Body of pancreas (tissue), 4 donors: ENCODE data around the gene TMEM234. TPM values are rescaled to one million over a fixed set of nuclear protein-coding genes. Genes with fewer than 3 reads are reported as not detected.

Experiments
- ATAC-seq: fragments of 150-250 bp; one replicate; pipeline ENCODE4 v1.9.1; 2016
- DNase-seq, 4 donors: peaks; one replicate each; pipeline ENCODE4 v3.0.0-alpha.2; 2019
- H3K27ac ChIP-seq, 4 donors: fragments of 200-600 bp; sonication (generic); 1 replicate in 3 of 4; 2 replicates in 1 of 4; pipeline versions ENCODE4 v1.5.1 to v1.6.1; 2016 to 2019; ENCODE audit warnings: mild to moderate bottlenecking in 1 of 4, mixed read lengths in 1 of 4, moderate library complexity in 1 of 4
- H3K27me3 ChIP-seq, 2 donors: fragments of 200-600 bp; sonication (generic); one replicate each; pipeline ENCODE4 v1.6.0; 2016; ENCODE audit warnings: mild to moderate bottlenecking in 1 of 2
- H3K36me3 ChIP-seq, 2 donors: fragments of 200-600 bp; sonication (generic); replicated peaks in 1 of 2; 2 replicates each; pipeline ENCODE4 v1.5.1; 2016; ENCODE audit warnings: low read depth in 2 of 2; ENCODE audit not compliant: insufficient read depth in 1 of 2
- H3K4me1 ChIP-seq: fragments of 200-600 bp; sonication (generic); one replicate; pipeline ENCODE4 v1.6.0; 2016
- H3K4me3 ChIP-seq, 2 donors: fragments of 200-600 bp; sonication (generic); 1 replicate in 1 of 2; 2 replicates in 1 of 2; pipeline ENCODE4 v1.5.1; 2016 to 2019
- H3K9me3 ChIP-seq, 3 donors: fragments of 200-600 bp; sonication (generic); 1 replicate in 2 of 3; 2 replicates in 1 of 3; pipeline ENCODE4 v1.5.1; 2016
- CTCF ChIP-seq, 7 experiments: fragments of 450-650 bp in 4 of 7; fragments of 200-600 bp in 3 of 7; sonication (generic) in 3 of 7; IDR thresholded peaks; one replicate each; pipeline ENCODE4 v1.5.1; 2016 to 2019; ENCODE audit warnings: antibody characterized with exemption in 7 of 7
- POLR2A ChIP-seq, 3 donors: fragments of 450-650 bp; IDR thresholded peaks; one replicate each; pipeline ENCODE4 v1.6.1; 2016; ENCODE audit warnings: antibody characterized with exemption in 3 of 3, mild to moderate bottlenecking in 2 of 3
- WGBS, 2 donors: methylation state at CpG; one replicate each; pipeline ENCODE4 v1.1.5; 2017; 5-methylcytosine and 5-hydroxymethylcytosine counted together
- intact Hi-C: fragments of 100-400 bp; cut with DNase I; formaldehyde crosslinking; loops from one replicate; pipeline ENCODE4 v1.15.1; 2023
- total RNA-seq, 2 donors: library from RNA; depleted of rRNA; stranded (reverse); fragments of >200 nt; gene quantifications; one replicate each; pipeline ENCODE4 v1.1.0, GENCODE V29; 2016

TMEM234 gene
- total RNA-seq, 2 donors from 2014 or later: 16.3 to 20.8 TPM

GRCh38 chr1:32195531-32195930 lies 26.6 kb downstream of the TMEM234 start:
- DNase-seq: no peak

GRCh38 chr1:32194984-32195383 lies 27.2 kb downstream of the TMEM234 start:
- no peaks in the 10 kb centered on the region for H3K9me3 ChIP-seq
- H3K27me3 ChIP-seq: no peaks in the 10 kb centered on the region
- ATAC-seq (no peak), DNase-seq (no peak)
- H3K4me1 ChIP-seq: peaks cover 11% of the 10 kb centered on the region
- no peak overlapping the region for H3K4me3 ChIP-seq
- intact Hi-C loops: no loop called here
- no peak overlapping the region for H3K27ac ChIP-seq
- TF ChIP-seq CTCF (IDR thresholded peaks at IDR 0.05): no peak
- no peak for TF ChIP-seq POLR2A (IDR thresholded peaks at IDR 0.05)
- peaks cover 45 to 46% of the 10 kb centered on the region in 2 donors for H3K36me3 ChIP-seq
- 92 to 100% methylated on average over 2 to 6 of the region's 6 CpGs for WGBS, 2 donors

More at GRCh38 chr1:32195531-32195930, 26.6 kb downstream of the TMEM234 start:
- Histone ChIP-seq H3K27me3 (no peaks in the 10 kb centered on the region), H3K9me3 (no peaks in the 10 kb centered on the region), H3K36me3 (peaks cover 40 to 41% of the 10 kb centered on the region in 2 donors), H3K4me3 (no peak overlapping the region), H3K27ac (no peak overlapping the region), H3K4me1 (peaks cover 15% of the 10 kb centered on the region)
- intact Hi-C loops: no loop called here
- whole genome bisulfite sequencing, 2 donors: 83 to 91% methylated on average over 3 of the region's 3 CpGs
- TF ChIP-seq POLR2A (IDR thresholded peaks at IDR 0.05) (no peak), CTCF (IDR thresholded peaks at IDR 0.05) (no peak)
- ATAC-seq: no peak

GRCh38 chr1:32192220-32192948 lies 29.8 kb downstream of the TMEM234 start:
- H3K27me3 ChIP-seq: no peaks in the 10 kb centered on the region
- no peaks in the 10 kb centered on the region for H3K4me1 ChIP-seq
- peaks cover 48 to 70% of the 10 kb centered on the region in 2 donors for H3K36me3 ChIP-seq
- no peak overlapping the region for H3K27ac ChIP-seq
- no peak overlapping the region for H3K4me3 ChIP-seq
- H3K9me3 ChIP-seq: no peaks in the 10 kb centered on the region
- ATAC-seq (no peak), DNase-seq (no peak)
- WGBS, 2 donors: 92 to 95% methylated on average over 8 of the region's 8 CpGs
- TF ChIP-seq CTCF (IDR thresholded peaks at IDR 0.05) (no peak), POLR2A (IDR thresholded peaks at IDR 0.05) (no peak)
- intact Hi-C loops: no loop called here

GRCh38 chr1:32187850-32188249 lies 34.3 kb downstream of the TMEM234 start:
- Histone ChIP-seq H3K4me1 (peaks cover 19% of the 10 kb centered on the region), H3K9me3 (no peaks in the 10 kb centered on the region), H3K27ac (no peak overlapping the region), H3K27me3 (no peaks in the 10 kb centered on the region), H3K4me3 (no peak overlapping the region), H3K36me3 (peaks cover 31 to 56% of the 10 kb centered on the region in 2 donors)
- intact Hi-C loops: no loop called here
- no peak for TF ChIP-seq POLR2A (IDR thresholded peaks at IDR 0.05)
- no peak for TF ChIP-seq CTCF (IDR thresholded peaks at IDR 0.05)
- DNase-seq: no peak
- 99 to 100% methylated on average over 9 of the region's 9 CpGs for WGBS, 2 donors
- ATAC-seq: no peak

GRCh38 chr1:32186491-32186890 lies 35.7 kb downstream of the TMEM234 start:
- intact Hi-C loops: no loop called here
- Histone ChIP-seq H3K9me3 (no peaks in the 10 kb centered on the region), H3K36me3 (peaks cover 18 to 47% of the 10 kb centered on the region in 2 donors), H3K27me3 (no peaks in the 10 kb centered on the region), H3K4me1 (peaks cover 32% of the 10 kb centered on the region), H3K27ac (no peak overlapping the region), H3K4me3 (no peak overlapping the region)
- ATAC-seq (no peak), DNase-seq (no peak)
- TF ChIP-seq POLR2A (IDR thresholded peaks at IDR 0.05): no peak
- no peak for TF ChIP-seq CTCF (IDR thresholded peaks at IDR 0.05)
- 81 to 92% methylated on average over 2 of the region's 2 CpGs for WGBS, 2 donors
